K562 (cell line): ENCODE results near the gene COL6A2. TPM values are rescaled to one million over a fixed set of nuclear protein-coding genes. Genes with fewer than 3 reads are reported as not detected.

ENCODE experiments used
- ATAC-seq: fragments of 200-7000 bp; cut with Tn5 transposase; 3 replicates; pipeline ENCODE4 v1.9.1; 2020; ENCODE audit warnings: moderate library complexity
- BruUV-seq: library from RNA; stranded (reverse); fragments of 400-500 nt; replicated peaks from 2 replicates; lab custom pipeline; 2021; lab: Mats Ljungman, UMichigan
- CTCF ChIA-PET: fragments of 300-600 bp; formaldehyde crosslinking; extraction: SDS; loops from one replicate; lab custom pipeline; 2021; ENCODE audit warnings: low intra/inter-chr PET ratio; lab: Yijun Ruan, JAX
- POLR2A ChIA-PET: fragments of 300-600, 350-650 bp; sonication (Branson Sonifier 250); formaldehyde crosslinking; extraction: SDS; loops from one replicate; lab custom pipeline; 2021; ENCODE audit warnings: antibody characterized with exemption, inconsistent platforms; lab: Yijun Ruan, JAX
- DNase-seq, 4 experiments: peaks; one replicate each; pipeline versions ENCODE4 v3.0.0 to v3.0.0-alpha.2; 2011 to 2018; ENCODE audit warnings: low spot score in 3 of 4, mixed read lengths in 3 of 4; ENCODE audit errors: extremely low read depth in 1 of 4
- FAIRE-seq: peaks from 2 replicates; lab custom pipeline; 2011; peaks lifted over from hg19 to GRCh38; lab: Jason Lieb, UNC
- H2AFZ ChIP-seq: 2 replicates; pipeline ENCODE4 v1.6.0; 2011; ENCODE audit warnings: low read depth, low read length, control low read depth, inconsistent platforms
- H3K27ac ChIP-seq: fragments of 200-600 bp; 3 replicates; pipeline ENCODE4 v1.8.0; 2011; ENCODE audit warnings: low read depth, mild to moderate bottlenecking, control low read depth, inconsistent platforms, low read length, moderate library complexity, mixed read lengths; ENCODE audit errors: extremely low read depth
- H3K27me3 ChIP-seq, 2 experiments: fragments of 300-600 bp in 1 of 2; 2 replicates in 1 of 2; 3 replicates in 1 of 2; pipeline versions ENCODE4 v1.6.0 to v1.8.0; 2011; ENCODE audit warnings: inconsistent platforms in 2 of 2, low read length in 2 of 2, mild to moderate bottlenecking in 1 of 2, mixed read lengths in 1 of 2, moderate library complexity in 1 of 2; ENCODE audit not compliant: control insufficient read depth in 2 of 2, insufficient read depth in 2 of 2
- H3K36me3 ChIP-seq: fragments of 300-600 bp; 3 replicates; pipeline ENCODE4 v1.8.0; 2011; ENCODE audit warnings: mild to moderate bottlenecking, low read length, inconsistent platforms; ENCODE audit not compliant: control insufficient read depth, insufficient read depth
- H3K4me1 ChIP-seq, 2 experiments: fragments of 200-600 bp in 1 of 2; replicated peaks in 1 of 2; 2 replicates in 1 of 2; 3 replicates in 1 of 2; pipeline versions ENCODE4 v1.5.1 to v1.8.0; 2011; ENCODE audit warnings: inconsistent platforms in 2 of 2, low read length in 2 of 2, mild to moderate bottlenecking in 1 of 2, mixed read lengths in 1 of 2, moderate library complexity in 1 of 2; ENCODE audit not compliant: control insufficient read depth in 2 of 2, insufficient read depth in 2 of 2
- H3K4me2 ChIP-seq: 2 replicates; pipeline ENCODE4 v1.6.1; 2011; ENCODE audit warnings: low read length, control low read depth, inconsistent platforms, mixed read lengths; ENCODE audit not compliant: insufficient read depth
- H3K4me3 ChIP-seq: fragments of 200-600 bp; sonication (generic), shearing (Covaris generic); 2 replicates; pipeline ENCODE4 v1.5.1; 2016; ENCODE audit warnings: control low read depth, inconsistent platforms
- H3K79me2 ChIP-seq: fragments of 200-600 bp; 3 replicates; pipeline ENCODE4 v1.8.0; 2011; ENCODE audit warnings: low read length, inconsistent platforms; ENCODE audit not compliant: control insufficient read depth, insufficient read depth
- H3K9ac ChIP-seq, 2 experiments: 2 replicates each; pipeline versions ENCODE4 v1.6.0 to v1.6.1; 2011; ENCODE audit warnings: low read depth in 2 of 2, low read length in 2 of 2, control low read depth in 1 of 2, inconsistent platforms in 1 of 2, mild to moderate bottlenecking in 1 of 2, mixed read lengths in 1 of 2; ENCODE audit not compliant: insufficient read depth in 1 of 2
- H3K9me1 ChIP-seq: one replicate; pipeline ENCODE4 v1.6.0; 2011; ENCODE audit warnings: inconsistent platforms, mild to moderate bottlenecking, low read length, moderate library complexity; ENCODE audit not compliant: control insufficient read depth, insufficient read depth
- H3K9me3 ChIP-seq: replicated peaks from 2 replicates; pipeline ENCODE4 v1.5.1; 2011; ENCODE audit warnings: low read depth, low read length, inconsistent platforms; ENCODE audit not compliant: control insufficient read depth, insufficient read depth
- H4K20me1 ChIP-seq: replicated peaks from 2 replicates; pipeline ENCODE4 v1.6.1; 2011; ENCODE audit warnings: low read length, inconsistent platforms, mixed read lengths; ENCODE audit not compliant: control insufficient read depth, insufficient read depth
- ATF1 ChIP-seq, 2 experiments: fragments of 450-650 bp in 1 of 2; IDR thresholded peaks; 2 replicates each; pipeline ENCODE4 v1.6.1; 2016; ENCODE audit warnings: missing compliant biosample characterization in 1 of 2, missing genetic modification characterization in 1 of 2
- FUS ChIP-seq: fragments of 200-400 bp; formaldehyde crosslinking; optimal IDR thresholded peaks from 2 replicates; pipeline ENCODE3; 2017; ENCODE audit warnings: low read depth, low read length
- GABPB1 ChIP-seq: sonication (generic); formaldehyde crosslinking; IDR thresholded peaks from 2 replicates; pipeline ENCODE4 v1.8.0; 2022; ENCODE audit warnings: mild to moderate bottlenecking, missing genetic modification reagents
- LCOR ChIP-seq: sonication (generic); formaldehyde crosslinking; IDR thresholded peaks from 2 replicates; pipeline ENCODE4 v1.8.0; 2022; ENCODE audit warnings: mild to moderate bottlenecking, missing genetic modification reagents
- NR1H2 ChIP-seq: sonication (generic); formaldehyde crosslinking; IDR thresholded peaks from 2 replicates; pipeline ENCODE4 v1.4.0; 2020; ENCODE audit warnings: mild to moderate bottlenecking, missing genetic modification reagents
- NR2C1 ChIP-seq, 2 experiments: fragments of 450-650 bp; IDR thresholded peaks; 2 replicates each; pipeline ENCODE4 v1.6.1; 2017; ENCODE audit warnings: mild to moderate bottlenecking in 2 of 2, antibody characterized with exemption in 1 of 2, inconsistent platforms in 1 of 2, missing compliant biosample characterization in 1 of 2, missing genetic modification characterization in 1 of 2
- PML ChIP-seq: IDR thresholded peaks from 2 replicates; pipeline ENCODE4 v1.6.1; 2012; ENCODE audit warnings: low read length, inconsistent platforms
- POLR2G ChIP-seq: fragments of 200-400 bp; formaldehyde crosslinking; IDR thresholded peaks from 2 replicates; pipeline ENCODE4 v1.6.1; 2017; ENCODE audit warnings: low read depth, mild to moderate bottlenecking, antibody characterized with exemption, low read length, moderate library complexity
- RAD21 ChIP-seq, 2 experiments: fragments of 250-450 bp in 1 of 2; fragments of 450-650 bp in 1 of 2; sonication (Bioruptor Pico) in 1 of 2; formaldehyde crosslinking in 1 of 2; IDR thresholded peaks in 1 of 2; conservative IDR thresholded peaks in 1 of 2; 2 replicates each; pipeline versions ENCODE4 v1.4.0 to v1.8.0; 2020 to 2022; ENCODE audit warnings: mild to moderate bottlenecking in 2 of 2, moderate library complexity in 1 of 2
- RBM25 ChIP-seq: fragments of 200-400 bp; formaldehyde crosslinking; IDR thresholded peaks from 2 replicates; pipeline ENCODE4 v1.6.1; 2018; ENCODE audit warnings: low read length, low read depth, moderate library complexity; ENCODE audit not compliant: severe bottlenecking
- RUNX1 ChIP-seq: sonication (generic); IDR thresholded peaks from 2 replicates; pipeline ENCODE4 v1.6.1; 2016; ENCODE audit warnings: antibody characterized with exemption, low read depth
- SMC3 ChIP-seq: conservative IDR thresholded peaks from 2 replicates; pipeline ENCODE4 v1.6.1; 2011; ENCODE audit warnings: low read depth, low read length, improper control_type of control experiment; ENCODE audit not compliant: insufficient read depth
- SRF ChIP-seq, 2 experiments: fragments of 250-450, 450-650 bp in 1 of 2; sonication (Bioruptor Pico) in 1 of 2; sonication (generic) in 1 of 2; formaldehyde crosslinking; IDR thresholded peaks; 2 replicates each; pipeline versions ENCODE4 v1.5.0 to v1.5.1; 2020 to 2022; ENCODE audit warnings: mild to moderate bottlenecking in 1 of 2, missing genetic modification reagents in 1 of 2
- TARDBP ChIP-seq: fragments of 450-650 bp; IDR thresholded peaks from 2 replicates; pipeline ENCODE4 v1.6.1; 2016
- TGIF2 ChIP-seq: sonication (generic); formaldehyde crosslinking; IDR thresholded peaks from 2 replicates; pipeline ENCODE4 v1.8.1; 2022; ENCODE audit warnings: mild to moderate bottlenecking, missing genetic modification reagents, moderate library complexity
- ZNF175 ChIP-seq: fragments of 200-800 bp; sonication (Bioruptor generic); IDR thresholded peaks from 2 replicates; pipeline ENCODE4 v1.6.1; 2016; ENCODE audit warnings: low read depth, mild to moderate bottlenecking, missing genetic modification characterization, missing compliant biosample characterization
- WGBS: fragments of 100-300 bp; shearing (Covaris generic); methylation state at CpG from one replicate; pipeline ENCODE4 v1.1.6; 2016; ENCODE audit warnings: low coverage, mixed read lengths; ENCODE audit not compliant: insufficient coverage; ENCODE audit errors: missing lambda C conversion rate; 5-methylcytosine and 5-hydroxymethylcytosine counted together
- in situ Hi-C: fragments of 300-500 bp; cut with MboI; formaldehyde crosslinking; loops from 4 replicates; pipeline ENCODE4 v1.15.0; 2018; ENCODE audit warnings: inconsistent platforms, mixed read lengths
- intact Hi-C: fragments of 100-400 bp; cut with micrococcal nuclease; formaldehyde crosslinking; loops from 2 replicates; pipeline ENCODE4 v1.14.2; 2022
- polyA plus RNA-seq, 8 experiments: library from polyadenylated mRNA; depleted of rRNA in 4 of 8; stranded (reverse) in 5 of 8; unstranded in 3 of 8; fragments of >200 nt; fragmentation: Nextera tagmentation in 2 of 8; fragmentation: Illumina TruSeq in 1 of 8; extraction: Ambion mirVana in 2 of 8; extraction: Trizol in 1 of 8; gene quantifications; 2 replicates each; pipeline versions ENCODE4 v1.2.1 to v1.2.3, GENCODE V29; 2011 to 2014; ENCODE audit warnings: inconsistent platforms in 1 of 8, missing spikeins in 1 of 8
- total RNA-seq, 7 experiments: library from RNA; depleted of rRNA in 6 of 7; stranded (reverse); fragments of >200 nt in 6 of 7; fragmentation: Illumina TruSeq in 2 of 7; extraction: Trizol in 2 of 7; gene quantifications; 2 replicates each; pipeline versions ENCODE4 v1.2.1 to v1.2.3, GENCODE V29; 2011 to 2021; ENCODE audit warnings: low replicate concordance in 1 of 7

Gene COL6A2
- total and polyA plus RNA-seq, 9 of the 15 experiments (the other 6 are each of a cell fraction or from before 2014, with no cell fraction given), result 0.07 to 1.1 (median 0.24) TPM; not detected in 3

DNA sequence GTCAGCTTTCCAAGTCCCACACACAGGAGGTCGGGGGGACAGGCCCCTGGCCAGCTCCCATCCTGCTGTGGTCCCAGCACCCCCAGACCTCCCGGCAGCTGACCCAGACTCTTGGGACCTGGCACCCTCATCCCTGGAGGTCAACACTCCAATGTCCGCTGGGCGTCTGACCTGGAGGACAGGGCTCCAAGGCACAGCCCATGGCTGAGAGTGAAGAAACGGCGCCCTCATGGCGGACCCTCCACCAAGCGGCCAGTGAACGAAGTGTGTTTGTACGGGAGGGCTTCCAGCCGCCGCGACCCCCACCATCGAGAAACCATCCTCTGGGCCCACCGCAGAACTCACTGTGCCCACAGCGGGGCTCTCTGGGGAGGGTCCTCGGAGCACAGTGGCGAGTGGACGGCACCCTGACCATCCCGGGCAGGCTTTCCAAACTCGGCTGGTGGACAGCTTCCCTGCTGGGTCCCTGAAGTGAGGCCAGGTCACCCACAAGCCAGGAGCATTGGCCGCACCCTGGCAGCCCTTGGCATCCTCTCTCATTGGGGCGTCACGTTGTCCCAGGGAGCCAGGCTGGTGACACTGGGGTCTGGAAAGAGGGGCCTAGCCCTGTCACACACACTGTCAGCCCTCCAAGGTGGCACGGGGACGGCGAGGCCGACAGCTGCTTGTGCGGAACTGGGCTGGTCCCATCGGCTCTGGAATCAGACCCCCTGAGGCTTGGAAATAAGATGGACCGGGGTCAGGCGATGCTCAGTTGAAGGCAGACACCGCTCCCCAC lies 47.8 kb upstream of the COL6A2 start:
- ChIA-PET CTCF (no interaction called here), POLR2A (interaction anchor here (1.0 kb wide), 1 partner anchor 9 kb away, joined by 3 read pairs; no protein-coding TSS in a partner anchor)
- no peak overlapping the region for H3K27ac ChIP-seq
- H3K27me3 ChIP-seq, result peaks cover 8 to 38% of the 10 kb centered on the region in 2 experiments; a peak in 4 of 5 replicates
- peaks cover 0 to 20% of the 10 kb centered on the region in 2 experiments; a peak in 1 of 5 replicates for H3K4me1 ChIP-seq
- no peaks in the 10 kb centered on the region for H3K9me1 ChIP-seq
- FAIRE-seq (no peak), ATAC-seq (no peak), DNase-seq (no peak)
- no peak for TF ChIP-seq PML
- no peak for TF ChIP-seq TGIF2 (CRISPR knock-in tag)
- TF ChIP-seq ATF1 (CRISPR knock-in tag; IDR thresholded peaks at IDR 0.05), result no peak
- no peak for TF ChIP-seq ATF1 (tag; IDR thresholded peaks at IDR 0.05)
- no peak for TF ChIP-seq TARDBP
- no peak for TF ChIP-seq RAD21 (CRISPR knock-in tag; conservative IDR thresholded peaks at IDR 0.05 in 1 of 2, IDR thresholded peaks at IDR 0.05 in 1 of 2)
- TF ChIP-seq LCOR (CRISPR knock-in tag), result no peak
- no peak for TF ChIP-seq NR1H2 (CRISPR knock-in tag)
- no peak for TF ChIP-seq SMC3
- TF ChIP-seq POLR2G, result no peak
- TF ChIP-seq SRF (CRISPR knock-in tag; IDR thresholded peaks at IDR 0.05), result no peak
- no peak for TF ChIP-seq RBM25
- no peak for TF ChIP-seq FUS
- no peak for TF ChIP-seq NR2C1 (IDR thresholded peaks at IDR 0.05)
- no peak for TF ChIP-seq NR2C1 (tag; IDR thresholded peaks at IDR 0.05)
- TF ChIP-seq ZNF175 (CRISPR knock-in tag), result no peak
- no peak for TF ChIP-seq GABPB1 (CRISPR knock-in tag)
- no peak for TF ChIP-seq RUNX1
- H3K4me3 ChIP-seq, result no peak overlapping the region
- WGBS, result 17% methylated on average over 30 of the region's 33 CpGs
- H3K9ac ChIP-seq, result no peak overlapping the region
- no TSS peak for BruUV-seq
- H3K4me2 ChIP-seq, result no peak overlapping the region
- H3K36me3 ChIP-seq, result no peaks in the 10 kb centered on the region
- intact Hi-C loops (loop anchor here (10.0 kb wide), 1 partner anchor 75 kb away; no protein-coding TSS in a partner anchor), in situ Hi-C loops (no loop called here)
- H3K9me3 ChIP-seq, result no peaks in the 10 kb centered on the region
- no peaks in the 10 kb centered on the region for H4K20me1 ChIP-seq
- no peaks in the 10 kb centered on the region for H3K79me2 ChIP-seq
- H2AFZ ChIP-seq, result no peak overlapping the region
